GM19043 (cell line): Measurements from ENCODE around the gene CTF1.
A peak's percentile ranks its signal among the peaks of the same experiment; 100 is the strongest.
"Not testable (repeated sequence)": the region's sequence is repeated elsewhere in the genome, so short reads cannot be mapped to it uniquely, and the experiment has no call there.

Experiments
- ATAC-seq: cut with Tn5 transposase; IDR thresholded peaks from one replicate; pipeline ENCODE4 v1.9.1; 2021; ENCODE audit warnings: low read depth; ENCODE audit not compliant: unreplicated experiment

CTF1 gene

GRCh38 chr16:30886145-30886544, 10.3 kb upstream of the CTF1 start:
- ATAC-seq = no peak

GRCh38 chr16:30887927-30888326, 8.5 kb upstream of the CTF1 start:
- no peak for ATAC-seq

- ATAC-seq = no peak
These were observed 7.4 kb upstream of the CTF1 start for GRCh38 chr16:30888856-30889499.

- no peak for ATAC-seq
These were observed 6.7 kb upstream of the CTF1 start for GRCh38 chr16:30889721-30890120.

- not testable (repeated sequence) for ATAC-seq
These were observed 5.2 kb upstream of the CTF1 start for GRCh38 chr16:30891043-30891823.

- no peak for ATAC-seq
These were observed 3.6 kb upstream of the CTF1 start for GRCh38 chr16:30892670-30893416.

- ATAC-seq = no peak
These were observed 3.0 kb upstream of the CTF1 start for GRCh38 chr16:30893417-30893743.

- ATAC-seq = peak; percentile 60
These were observed 2.5 kb upstream of the CTF1 start, which contains the start of gene BCL7C for GRCh38 chr16:30893744-30894539. BCL7C (minus strand) TSS chr16:30894077; CDS start chr16:30893944, 133 bp downstream.

GRCh38 chr16:30894540-30895368, 1.7 kb upstream of the CTF1 start:
- no peak for ATAC-seq

GRCh38 chr16:30895627-30896260, 670 bp upstream of the CTF1 start:
- no peak for ATAC-seq

- ATAC-seq = peak; percentile 45
These were observed 697 bp downstream of the CTF1 start for GRCh38 chr16:30896889-30897733.

- no peak for ATAC-seq
These were observed 3.4 kb downstream of the CTF1 start for GRCh38 chr16:30899794-30900193.

- ATAC-seq = no peak
These were observed 4.2 kb downstream of the CTF1 start for GRCh38 chr16:30900588-30900987.

GRCh38 chr16:30901201-30902028, 5.0 kb downstream of the CTF1 start:
- no peak for ATAC-seq

GRCh38 chr16:30902029-30902972, 5.9 kb downstream of the CTF1 start:
- peak; percentile 53 for ATAC-seq

GRCh38 chr16:30903002-30903401, 6.6 kb downstream of the CTF1 start:
- no peak for ATAC-seq

GRCh38 chr16:30903596-30903995, 7.2 kb downstream of the CTF1 start:
- ATAC-seq = no peak
